Activated CD4-positive, alpha-beta T cell treated with anti-CD3 and anti-CD28 coated beads, Interleukin-2, amount 50 U/mL, for 48 hours (primary cell): ENCODE measurements around the gene CUTA.
"Not testable (repeated sequence)": the region's sequence is repeated elsewhere in the genome, so short reads cannot be mapped to it uniquely, and the experiment has no call there.

Experiments
- DNase-seq, 2 experiments: peaks; one replicate each; pipeline ENCODE4 v3.0.0-alpha.2; 2020

Gene CUTA

GRCh38 chr6:33399881-33400280 lies 18.0 kb downstream of the CUTA start:
- DNase-seq: not testable (repeated sequence)

GRCh38 chr6:33398601-33399000 lies 19.3 kb downstream of the CUTA start:
- DNase-seq: not testable (repeated sequence)

- DNase-seq: no peak
Measured at GRCh38 chr6:33397541-33397940, 20.4 kb downstream of the CUTA start.

- DNase-seq: no peak
Measured at GRCh38 chr6:33392979-33393378, 24.9 kb downstream of the CUTA start.

- no peak for DNase-seq
Measured at GRCh38 chr6:33392595-33392948, 25.3 kb downstream of the CUTA start.

GRCh38 chr6:33391922-33392594 lies 25.8 kb downstream of the CUTA start:
- peak; percentile 70 to 76 for DNase-seq

GRCh38 chr6:33391278-33391921 lies 26.5 kb downstream of the CUTA start, which contains the start of gene KIFC1:
TSS of gene KIFC1 (plus strand) at chr6:33391823. CDS start at chr6:33391986, 163 bp downstream.
- DNase-seq: peak; percentile 99

- no peak for DNase-seq
Measured at GRCh38 chr6:33390767-33391277, 27.1 kb downstream of the CUTA start.

- DNase-seq: no peak
Measured at GRCh38 chr6:33390173-33390572, 27.7 kb downstream of the CUTA start.

- DNase-seq: no peak
Measured at GRCh38 chr6:33384581-33385020, 33.3 kb downstream of the CUTA start.

GRCh38 chr6:33383427-33384185 lies 34.3 kb downstream of the CUTA start:
- DNase-seq: no peak

GRCh38 chr6:33380272-33380981 lies 37.5 kb downstream of the CUTA start:
- DNase-seq: no peak

GRCh38 chr6:33379184-33379583 lies 38.7 kb downstream of the CUTA start:
- DNase-seq: not testable (repeated sequence)

GRCh38 chr6:33377171-33377570 lies 40.7 kb downstream of the CUTA start:
- no peak for DNase-seq

GRCh38 chr6:33375143-33375671 lies 42.7 kb downstream of the CUTA start:
- no peak for DNase-seq

- no peak for DNase-seq
Measured at GRCh38 chr6:33373960-33374910, 43.7 kb downstream of the CUTA start.

- no peak for DNase-seq
Measured at GRCh38 chr6:33372526-33373123, 45.3 kb downstream of the CUTA start.

GRCh38 chr6:33371901-33372300 lies 46.0 kb downstream of the CUTA start:
- not testable (repeated sequence) for DNase-seq

- DNase-seq: not testable (repeated sequence)
Measured at GRCh38 chr6:33367715-33368025, 50.2 kb downstream of the CUTA start.

GRCh38 chr6:33367009-33367714 lies 50.7 kb downstream of the CUTA start:
- no peak for DNase-seq
